Loucy (cell line): Measurements from ENCODE around the gene TAF4.
"Not testable (repeated sequence)": the region's sequence is repeated elsewhere in the genome, so short reads cannot be mapped to it uniquely, and the experiment has no call there.

Experiments used
- CTCF ChIP-seq: fragments of 200-600 bp; sonication (generic); conservative IDR thresholded peaks from 2 replicates; pipeline ENCODE4 v1.5.1; 2014; ENCODE audit warnings: mild to moderate bottlenecking, antibody characterized with exemption, low read length
- EZH2phosphoT487 ChIP-seq: fragments of 200-600 bp; IDR thresholded peaks from 2 replicates; pipeline ENCODE4 v1.6.1; 2018; ENCODE audit warnings: antibody characterized with exemption, mild to moderate bottlenecking, moderate library complexity, borderline replicate concordance

- TF ChIP-seq EZH2phosphoT487, CTCF: not testable (repeated sequence)
These were observed 94.1 kb downstream of the TAF4 start for GRCh38 chr20:61971595-61971994.
